Kidney epithelial cell (primary cell): ENCODE results near the gene GNA15. TPM values are rescaled to one million over a fixed set of nuclear protein-coding genes. Genes with fewer than 3 reads are reported as not detected.

Experiments
- DNase-seq: peaks from one replicate; pipeline ENCODE4 v3.0.0-alpha.2; 2010; ENCODE audit warnings: low read depth
- H3K27me3 ChIP-seq: 2 replicates; pipeline ENCODE4 v1.6.0; 2011; ENCODE audit warnings: low read length; ENCODE audit not compliant: control insufficient read depth, insufficient read depth
- H3K36me3 ChIP-seq: 2 replicates; pipeline ENCODE4 v1.5.1; 2011; ENCODE audit warnings: low read length; ENCODE audit not compliant: control insufficient read depth, insufficient read depth
- H3K4me3 ChIP-seq: 2 replicates; pipeline ENCODE4 v1.5.1; 2011; ENCODE audit warnings: low read depth, mild to moderate bottlenecking, control low read depth, low read length
- CTCF ChIP-seq: IDR thresholded peaks from 2 replicates; pipeline ENCODE4 v1.5.1; 2011; ENCODE audit warnings: mild to moderate bottlenecking, moderate library complexity, low read length, control low read depth, inconsistent platforms; ENCODE audit not compliant: insufficient read depth, poor library complexity, severe bottlenecking
- total RNA-seq: library from RNA; depleted of rRNA; stranded (reverse); fragments of >200 nt; gene quantifications from 2 replicates; pipeline ENCODE4 v1.2.3, GENCODE V29; 2015

Gene GNA15
- total RNA-seq, 1 donor from 2014 or later, result 2.3 TPM

GRCh38 chr19:3206216-3206953, 70.6 kb downstream of the GNA15 start:
- H3K27me3 ChIP-seq, result peaks cover 4% of the 10 kb centered on the region
- H3K4me3 ChIP-seq, result no peak overlapping the region
- H3K36me3 ChIP-seq, result no peaks in the 10 kb centered on the region
- DNase-seq, result no peak
- TF ChIP-seq CTCF, result no peak

GRCh38 chr19:3207461-3208242, 71.8 kb downstream of the GNA15 start:
- no peak for TF ChIP-seq CTCF
- no peak for DNase-seq
- no peaks in the 10 kb centered on the region for H3K36me3 ChIP-seq

GRCh38 chr19:3208317-3209207, 72.7 kb downstream of the GNA15 start:
- no peak for TF ChIP-seq CTCF
- no peak for DNase-seq
- H3K4me3 ChIP-seq, result no peak overlapping the region
- H3K27me3 ChIP-seq, result peaks cover 4% of the 10 kb centered on the region
- no peaks in the 10 kb centered on the region for H3K36me3 ChIP-seq

More at GRCh38 chr19:3207461-3208242, 71.8 kb downstream of the GNA15 start:
- H3K4me3 ChIP-seq, result no peak overlapping the region
- H3K27me3 ChIP-seq, result peaks cover 4% of the 10 kb centered on the region

GRCh38 chr19:3210347-3211017, 74.6 kb downstream of the GNA15 start:
- DNase-seq, result no peak
- H3K27me3 ChIP-seq, result peaks cover 4% of the 10 kb centered on the region
- H3K36me3 ChIP-seq, result no peaks in the 10 kb centered on the region
- no peak overlapping the region for H3K4me3 ChIP-seq
- TF ChIP-seq CTCF, result peak; percentile 77

GRCh38 chr19:3211191-3211590, 75.4 kb downstream of the GNA15 start:
- DNase-seq, result no peak
- Histone ChIP-seq H3K27me3 (peaks cover 4% of the 10 kb centered on the region), H3K4me3 (no peak overlapping the region), H3K36me3 (no peaks in the 10 kb centered on the region)
- TF ChIP-seq CTCF, result no peak
